SK-N-SH (cell line): ENCODE results near the gene FBN2. TPM values are rescaled to one million over a fixed set of nuclear protein-coding genes. Genes with fewer than 3 reads are reported as not detected.

Experiments
- CTCF ChIA-PET: fragments of 300-600, 350-600 bp; formaldehyde crosslinking; extraction: SDS; loops from one replicate; lab custom pipeline; 2021; lab: Yijun Ruan, JAX
- POLR2A ChIA-PET: fragments of 350-600 bp; sonication (Branson Sonifier 250); formaldehyde crosslinking; extraction: SDS; loops from one replicate; lab custom pipeline; 2020; ENCODE audit warnings: antibody characterized with exemption, inconsistent platforms; lab: Yijun Ruan, JAX
- DNase-seq: peaks from one replicate; pipeline ENCODE4 v3.0.0; 2012
- H2AFZ ChIP-seq: fragments of 200-600 bp; sonication (generic); 2 replicates; pipeline ENCODE4 v1.8.1; 2016; ENCODE audit warnings: antibody characterized with exemption, mild to moderate bottlenecking, low read depth
- H3F3A ChIP-seq: fragments of 200-600 bp; sonication (generic); replicated peaks from 2 replicates; pipeline ENCODE3; 2016; ENCODE audit warnings: antibody characterized with exemption, mild to moderate bottlenecking; ENCODE audit not compliant: insufficient read depth
- H3K27ac ChIP-seq, 2 experiments: fragments of 200-500 bp in 1 of 2; fragments of 200-600 bp in 1 of 2; sonication (Bioruptor generic) in 1 of 2; sonication (generic), shearing (Covaris generic) in 1 of 2; 2 replicates each; pipeline versions ENCODE4 v1.5.1 to v1.6.1; 2014 to 2016; ENCODE audit warnings: low read depth in 2 of 2, inconsistent platforms in 1 of 2, low read length in 1 of 2, mild to moderate bottlenecking in 1 of 2, mixed read lengths in 1 of 2
- H3K27me3 ChIP-seq: fragments of 200-600 bp; sonication (generic), shearing (Covaris generic); 2 replicates; pipeline ENCODE4 v1.6.1; 2016; ENCODE audit warnings: mixed run types; ENCODE audit not compliant: insufficient read depth
- H3K36me3 ChIP-seq, 2 experiments: fragments of 200-500 bp in 1 of 2; fragments of 200-600 bp in 1 of 2; sonication (Bioruptor generic) in 1 of 2; sonication (generic) in 1 of 2; replicated peaks in 1 of 2; 2 replicates each; pipeline versions ENCODE3 to v1.5.1; 2014 to 2016; ENCODE audit warnings: low read length in 1 of 2, mild to moderate bottlenecking in 1 of 2; ENCODE audit not compliant: insufficient read depth in 2 of 2, control insufficient read depth in 1 of 2
- H3K4me1 ChIP-seq, 2 experiments: fragments of 200-500 bp in 1 of 2; fragments of 200-600 bp in 1 of 2; sonication (Bioruptor generic) in 1 of 2; sonication (generic), shearing (Covaris generic) in 1 of 2; 2 replicates each; pipeline versions ENCODE4 v1.5.1 to v1.6.1; 2014 to 2016; ENCODE audit warnings: low read depth in 1 of 2, low read length in 1 of 2, mixed run types in 1 of 2; ENCODE audit not compliant: insufficient read depth in 2 of 2, control insufficient read depth in 1 of 2
- H3K4me2 ChIP-seq: fragments of 200-600 bp; sonication (generic), shearing (Covaris generic); 2 replicates; pipeline ENCODE4 v1.6.1; 2017; ENCODE audit warnings: mixed run types
- H3K4me3 ChIP-seq, 2 experiments: fragments of 200-500 bp in 1 of 2; fragments of 200-600 bp in 1 of 2; sonication (Bioruptor generic) in 1 of 2; sonication (generic), shearing (Covaris generic) in 1 of 2; 2 replicates each; pipeline versions ENCODE4 v1.5.1 to v1.8.1; 2014 to 2016; ENCODE audit warnings: low read depth in 2 of 2, inconsistent platforms in 1 of 2, low read length in 1 of 2, mild to moderate bottlenecking in 1 of 2, mixed read lengths in 1 of 2, moderate library complexity in 1 of 2
- H3K79me2 ChIP-seq: fragments of 200-600 bp; sonication (generic); 2 replicates; pipeline ENCODE4 v1.8.1; 2017; ENCODE audit warnings: mild to moderate bottlenecking; ENCODE audit not compliant: insufficient read depth
- H3K9ac ChIP-seq: fragments of 200-600 bp; sonication (generic); 2 replicates; pipeline ENCODE4 v1.6.1; 2017; ENCODE audit warnings: mixed run types
- H3K9me2 ChIP-seq: fragments of 200-600 bp; sonication (generic); 2 replicates; pipeline ENCODE4 v1.6.1; 2017; ENCODE audit warnings: mixed run types
- H3K9me3 ChIP-seq: fragments of 200-600 bp; sonication (generic); 2 replicates; pipeline ENCODE4 v1.6.1; 2017; ENCODE audit warnings: mixed run types, mild to moderate bottlenecking, moderate library complexity
- H4K20me1 ChIP-seq: fragments of 200-600 bp; sonication (generic); 2 replicates; pipeline ENCODE4 v1.6.1; 2017; ENCODE audit warnings: mild to moderate bottlenecking, mixed run types; ENCODE audit not compliant: insufficient read depth
- CTCF ChIP-seq: fragments of 200-600 bp; sonication (generic); IDR thresholded peaks from 2 replicates; pipeline ENCODE4 v1.6.1; 2017; ENCODE audit warnings: antibody characterized with exemption, mild to moderate bottlenecking, moderate library complexity
- EZH2phosphoT487 ChIP-seq: fragments of 200-600 bp; sonication (generic); IDR thresholded peaks from 2 replicates; pipeline ENCODE4 v1.6.1; 2017; ENCODE audit warnings: low read depth, mixed run types, mild to moderate bottlenecking, antibody characterized with exemption, moderate library complexity, borderline replicate concordance
- IRF3 ChIP-seq: fragments of 150-350 bp; IDR thresholded peaks from 2 replicates; pipeline ENCODE4 v1.6.1; 2016; ENCODE audit warnings: mild to moderate bottlenecking, low read depth, low read length
- JUND ChIP-seq: IDR thresholded peaks from 2 replicates; pipeline ENCODE4 v1.4.0; 2012
- MEF2A ChIP-seq: IDR thresholded peaks from 2 replicates; pipeline ENCODE4 v1.4.0; 2012; ENCODE audit warnings: low read depth, borderline replicate concordance
- NFIC ChIP-seq: IDR thresholded peaks from 2 replicates; pipeline ENCODE4 v1.4.0; 2012; ENCODE audit warnings: borderline replicate concordance
- REST ChIP-seq: IDR thresholded peaks from 2 replicates; pipeline ENCODE4 v1.6.1; 2012; ENCODE audit warnings: mild to moderate bottlenecking, low read depth, low read length, moderate library complexity
- TCF12 ChIP-seq: IDR thresholded peaks from 2 replicates; pipeline ENCODE4 v1.4.0; 2012
- USF1 ChIP-seq: IDR thresholded peaks from 2 replicates; pipeline ENCODE4 v1.4.0; 2012; ENCODE audit warnings: low read depth, borderline replicate concordance
- WGBS: methylation state at CpG from one replicate; pipeline ENCODE4 v1.1.6; 2017; ENCODE audit warnings: low lambda C conversion rate; 5-methylcytosine and 5-hydroxymethylcytosine counted together
- polyA plus RNA-seq, 3 experiments: library from polyadenylated mRNA; depleted of rRNA; stranded (reverse); fragments of >200 nt; gene quantifications; 2 replicates each; pipeline ENCODE4 v1.2.3, GENCODE V29; 2012

FBN2 gene
- polyA plus RNA-seq, 1 of the 3 experiments (the other 2 are of a cell fraction): 2.2 TPM

GRCh38 chr5:128477944-128478343 is 60.1 kb downstream of the FBN2 start (continued):
- no peak for TF ChIP-seq IRF3

- ChIA-PET CTCF (interaction anchor here (0.6 kb wide), 1 partner anchor 652 kb away, joined by 3 read pairs; no protein-coding TSS in a partner anchor), POLR2A (no interaction called here)
- Histone ChIP-seq H3K79me2 (no peaks in the 10 kb centered on the region), H4K20me1 (no peaks in the 10 kb centered on the region), H3K9ac (no peak overlapping the region), H3K36me3 (no peaks in the 10 kb centered on the region), H3K27me3 (no peaks in the 10 kb centered on the region), H3K4me1 (no peaks in the 10 kb centered on the region; a peak in 1 of 4 replicates), H2AFZ (no peak overlapping the region), H3K27ac (no peak overlapping the region), H3K9me2 (no peaks in the 10 kb centered on the region), H3F3A (no peaks in the 10 kb centered on the region), H3K4me2 (no peak overlapping the region), H3K4me3 (no peak overlapping the region), H3K9me3 (no peaks in the 10 kb centered on the region)
- no peak for DNase-seq
- WGBS: 24% methylated on average over 3 of the region's 3 CpGs
- TF ChIP-seq MEF2A: no peak
- TF ChIP-seq JUND: no peak
- TF ChIP-seq USF1: no peak
- no peak for TF ChIP-seq CTCF
- no peak for TF ChIP-seq EZH2phosphoT487
- no peak for TF ChIP-seq TCF12
- TF ChIP-seq REST: no peak
- no peak for TF ChIP-seq NFIC
Measured at GRCh38 chr5:128475693-128476092, 62.4 kb downstream of the FBN2 start.
